CD4-positive, alpha-beta T cell treated with Interleukin-4 for 4 hours (primary cell): ENCODE results near the gene NOL4L.
"Not testable (repeated sequence)": the region's sequence is repeated elsewhere in the genome, so short reads cannot be mapped to it uniquely, and the experiment has no call there.

Experiments
- DNase-seq: peaks from one replicate; pipeline ENCODE4 v3.0.0-alpha.2; 2020

NOL4L gene

GRCh38 chr20:32595143-32595542, 10.0 kb upstream of the NOL4L start:
- DNase-seq = no peak

DNA sequence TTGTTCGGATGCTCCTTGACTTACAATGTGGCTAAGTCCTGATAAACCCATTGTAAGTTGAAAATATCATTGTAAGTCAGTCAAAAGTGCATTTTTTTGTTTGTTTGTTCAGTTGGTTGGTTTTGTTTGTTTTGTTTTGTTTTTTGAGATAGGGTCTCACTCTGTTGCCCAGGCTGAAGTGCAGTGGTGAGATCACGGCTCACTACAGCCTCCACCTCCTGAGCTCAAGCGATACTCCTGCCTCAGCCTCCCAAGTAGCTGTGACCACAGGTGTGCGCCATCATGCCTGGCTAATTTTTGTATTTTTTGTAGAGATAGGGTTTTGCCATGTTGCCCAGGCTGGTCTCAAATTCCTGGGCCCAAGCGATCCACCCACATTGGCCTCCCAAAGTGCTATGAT, 9.5 kb upstream of the NOL4L start:
- DNase-seq = not testable (repeated sequence)

DNA sequence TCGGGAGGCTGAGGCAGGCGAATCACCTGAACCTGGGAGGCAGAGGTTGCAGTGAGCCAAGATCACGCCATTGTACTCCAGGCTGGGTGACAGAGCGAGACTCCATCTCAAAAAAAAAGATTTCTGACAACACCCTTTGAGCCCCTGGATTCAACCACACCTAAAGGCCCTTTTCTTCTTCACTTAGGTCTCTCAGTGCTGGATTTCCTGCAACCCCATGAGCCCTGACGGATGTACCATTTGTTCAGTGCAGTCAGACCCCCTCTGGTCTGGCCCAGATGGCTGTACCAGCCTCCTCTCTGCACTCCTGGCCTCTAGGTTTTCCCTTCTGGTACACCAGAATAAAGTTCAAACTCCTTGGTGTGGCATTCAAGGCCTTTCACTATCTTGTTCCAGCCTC, 9.1 kb upstream of the NOL4L start:
- no peak for DNase-seq

DNA sequence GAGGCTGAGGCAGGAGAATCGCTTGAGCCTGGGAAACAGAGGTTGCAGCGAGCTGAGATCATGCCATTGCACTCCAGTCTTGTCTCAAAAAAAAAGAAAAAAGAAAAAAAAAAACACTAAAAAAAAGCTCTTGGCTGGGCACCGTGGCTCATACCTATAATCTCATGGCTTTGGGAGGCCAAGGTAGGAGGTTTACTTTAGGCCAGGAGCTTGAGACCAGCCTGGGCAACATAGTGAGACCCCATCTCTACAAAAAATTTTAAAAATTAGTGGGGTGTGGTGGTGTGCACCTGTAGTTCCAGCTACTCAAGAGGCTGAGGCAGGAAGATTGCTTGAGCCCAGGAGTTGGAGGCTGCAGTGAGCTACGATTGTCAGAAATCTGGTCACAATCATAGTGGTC, 7.5 kb upstream of the NOL4L start:
- DNase-seq = not testable (repeated sequence)

GRCh38 chr20:32592022-32592421, 6.9 kb upstream of the NOL4L start:
- DNase-seq = no peak

GRCh38 chr20:32589769-32590168, 4.6 kb upstream of the NOL4L start:
- DNase-seq = no peak

- no peak for DNase-seq
Observed at GRCh38 chr20:32589256-32589655, 4.1 kb upstream of the NOL4L start.

DNA sequence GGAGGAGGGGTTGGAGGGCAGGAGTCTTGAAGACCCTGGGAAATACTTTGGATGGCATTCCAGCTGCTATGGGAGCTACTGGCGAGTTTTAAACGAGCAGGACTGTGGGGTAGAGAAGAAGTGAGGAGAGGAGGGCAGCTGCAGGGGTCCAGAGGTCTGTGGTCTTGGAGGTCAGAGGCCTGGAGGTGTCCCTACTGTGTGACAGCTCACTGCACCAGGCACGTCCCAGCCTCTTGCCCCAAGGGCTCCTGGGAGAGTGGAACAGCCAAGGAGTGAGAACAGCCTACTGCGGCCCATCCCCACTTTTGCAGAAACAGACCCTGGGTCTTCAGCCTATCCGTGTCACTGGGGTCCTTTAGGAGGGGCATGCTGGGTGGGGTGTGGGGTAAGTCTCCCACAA, 2.9 kb upstream of the NOL4L start:
- no peak for DNase-seq

- DNase-seq = no peak
Observed at GRCh38 chr20:32586291-32586690, 1.2 kb upstream of the NOL4L start.

GRCh38 chr20:32585586-32586127, 524 bp upstream of the NOL4L start:
- peak; percentile 15 for DNase-seq

DNA sequence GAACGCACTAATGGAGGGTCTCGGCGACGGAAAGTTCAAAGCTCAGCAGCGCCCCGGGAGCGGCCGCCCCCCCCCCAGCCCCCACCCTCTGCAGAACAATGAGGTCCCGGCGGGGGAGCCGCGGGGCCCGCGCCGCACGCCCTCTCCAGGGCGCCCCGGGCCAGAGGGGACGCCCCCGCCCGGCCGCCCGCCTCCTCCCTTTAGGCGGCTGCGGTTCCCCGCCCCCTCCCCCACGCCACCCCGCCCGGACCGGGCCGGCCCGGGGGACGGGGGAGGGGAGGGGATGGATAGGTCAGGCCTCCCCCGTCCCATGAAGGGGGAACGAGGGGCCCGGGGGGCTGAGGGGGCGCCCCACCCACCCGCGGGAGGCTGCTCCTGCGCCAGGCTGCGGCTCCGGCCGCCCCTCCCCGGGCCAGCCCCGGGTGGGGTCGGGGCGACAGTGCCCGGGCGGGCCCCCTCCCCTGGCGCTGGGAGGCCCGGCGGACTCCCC, 1.5 kb downstream of the NOL4L start:
- DNase-seq = no peak

- DNase-seq = no peak
Observed at GRCh38 chr20:32582659-32583580, 2.2 kb downstream of the NOL4L start.

GRCh38 chr20:32581839-32582658, 3.1 kb downstream of the NOL4L start:
- no peak for DNase-seq

DNA sequence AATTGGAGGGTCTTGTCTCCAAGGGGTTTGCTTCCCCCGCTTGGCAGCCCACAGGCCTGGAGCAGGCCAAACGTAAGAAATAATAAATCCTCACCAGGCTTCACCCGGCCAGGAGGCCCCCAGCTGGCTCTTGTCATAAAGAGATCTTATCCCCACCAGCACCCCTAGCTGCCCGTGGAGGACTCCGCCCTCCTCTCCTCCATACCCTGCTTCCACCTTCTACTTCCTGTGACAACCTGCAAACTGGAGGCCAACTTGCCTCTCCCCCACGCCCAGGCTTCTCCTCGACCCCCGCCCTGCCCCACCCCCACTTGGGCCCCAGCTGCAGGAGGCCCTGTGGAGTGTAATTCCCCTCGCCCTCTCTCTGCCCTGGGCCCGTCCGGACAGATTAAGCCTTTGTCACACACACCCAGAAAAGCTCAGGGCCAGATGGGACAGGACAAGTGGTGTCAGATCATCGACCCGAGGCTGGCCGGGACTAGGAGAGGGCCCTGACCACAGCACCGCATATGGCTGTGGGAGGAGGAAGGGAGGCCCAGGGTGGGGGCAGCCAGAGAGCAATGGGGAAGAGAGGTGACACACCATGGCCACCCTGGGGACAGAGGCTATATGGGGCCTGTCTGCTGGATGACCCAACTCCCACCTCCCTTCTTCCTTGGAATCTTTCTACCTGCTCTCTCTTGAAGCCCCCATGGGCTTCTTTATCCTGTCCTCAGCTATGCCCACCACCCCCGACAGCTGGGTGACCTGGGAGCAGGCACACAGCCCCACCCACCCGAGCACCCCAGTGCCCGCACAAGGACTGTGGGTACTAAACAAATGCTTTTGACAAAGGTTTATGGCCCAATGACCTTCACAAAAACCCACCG, 3.9 kb downstream of the NOL4L start:
- DNase-seq = no peak

GRCh38 chr20:32580219-32580969, 4.7 kb downstream of the NOL4L start:
- no peak for DNase-seq

- DNase-seq = no peak
Observed at GRCh38 chr20:32578840-32579390, 6.2 kb downstream of the NOL4L start.

- DNase-seq = not testable (repeated sequence)
Observed at GRCh38 chr20:32578062-32578461, 7.1 kb downstream of the NOL4L start.

DNA sequence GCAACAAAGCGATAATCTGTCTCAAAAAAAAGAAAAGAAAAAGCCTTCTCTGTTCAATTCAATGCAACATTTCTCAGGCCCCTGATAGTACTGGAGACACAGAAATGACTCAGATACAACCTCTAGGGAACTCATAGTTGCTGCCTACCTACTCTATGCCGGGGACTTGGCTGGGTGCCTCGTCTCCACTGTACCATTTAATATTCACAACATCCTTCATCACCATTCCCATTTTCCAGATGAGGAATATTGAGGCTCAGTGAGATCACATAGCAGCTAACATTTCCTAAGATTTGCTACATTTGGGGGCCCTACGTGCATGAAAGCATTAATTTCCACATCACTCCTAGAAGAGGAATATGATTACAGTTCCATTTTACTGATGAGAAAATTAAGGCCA, 7.5 kb downstream of the NOL4L start:
- no peak for DNase-seq

DNA sequence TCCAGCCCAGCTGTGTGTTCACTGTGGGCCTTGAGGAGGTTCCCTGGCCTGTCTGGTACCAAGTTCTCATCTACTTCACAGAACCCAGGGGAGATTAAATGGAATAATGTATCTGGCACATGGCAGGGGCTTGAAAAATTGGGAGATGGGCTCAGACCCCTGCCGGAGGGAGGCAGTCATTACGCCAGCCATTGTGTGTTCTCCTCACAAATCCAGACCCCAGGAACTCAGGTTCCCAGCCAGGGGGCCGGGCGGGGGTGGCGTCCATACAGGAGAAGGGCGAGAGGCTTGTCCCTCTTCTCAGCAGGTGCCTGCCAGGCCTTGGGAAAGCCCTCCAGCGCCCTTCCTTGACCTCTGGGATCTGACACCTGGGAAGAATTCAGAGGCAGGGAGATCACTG, 8.1 kb downstream of the NOL4L start:
- no peak for DNase-seq

DNA sequence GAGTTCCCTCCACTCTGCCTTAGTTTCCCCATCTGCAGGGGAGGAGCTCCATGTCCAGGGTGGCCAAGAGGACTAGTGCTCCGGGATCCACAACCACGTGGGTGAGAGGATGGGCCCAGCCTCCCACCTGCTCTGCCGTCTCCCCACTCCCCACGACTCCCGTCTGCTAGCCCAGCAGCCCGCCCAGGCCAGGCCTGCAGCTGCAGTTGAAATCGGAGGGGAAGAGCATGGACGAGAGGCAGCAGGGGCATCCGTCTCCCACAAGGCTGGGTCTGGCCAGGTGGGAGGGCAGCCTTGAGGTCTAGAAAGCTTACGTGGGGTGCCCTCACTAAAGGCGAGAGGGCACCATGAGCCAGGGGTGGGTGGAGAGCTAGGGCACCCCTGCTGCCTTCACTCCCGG, 8.6 kb downstream of the NOL4L start:
- no peak for DNase-seq

DNA sequence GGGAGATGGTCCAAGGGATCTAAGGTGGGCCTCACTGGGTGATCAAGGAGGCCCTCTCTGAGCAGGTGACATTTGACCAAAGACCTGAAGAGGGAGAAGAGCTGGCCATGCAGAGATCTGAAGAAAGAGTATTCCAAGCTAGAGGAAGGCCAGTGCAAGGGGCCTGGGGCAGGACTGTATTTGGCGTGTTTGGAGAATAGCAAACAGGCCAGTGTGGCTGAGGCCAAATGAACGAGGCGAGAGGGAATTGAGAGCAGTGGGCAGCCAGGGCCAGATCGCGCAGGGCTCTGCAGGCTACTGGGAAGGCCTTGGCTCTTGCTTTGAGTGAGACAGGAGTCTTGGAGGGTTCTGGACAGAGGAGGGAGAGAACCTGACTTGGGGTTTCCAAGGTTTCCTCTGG, 9.3 kb downstream of the NOL4L start:
- no peak for DNase-seq

- DNase-seq = no peak
Observed at GRCh38 chr20:32575227-32575581, 9.9 kb downstream of the NOL4L start.
